Heart left ventricle (tissue), 13 donors: ENCODE results near the gene ANKRD63.

Source experiments
- CTCF ChIP-seq, 12 donors: fragments of 200-600 bp; sonication (generic) in 4 of 12; IDR thresholded peaks; one replicate each; pipeline versions ENCODE4 v1.5.0 to v1.8.0; 2018 to 2022; ENCODE audit warnings: antibody characterized with exemption in 12 of 12, mild to moderate bottlenecking in 5 of 12
- POLR2A ChIP-seq, 2 donors: fragments of 450-650 bp; IDR thresholded peaks; one replicate each; pipeline ENCODE4 v1.6.1; 2017; ENCODE audit warnings: antibody characterized with exemption in 2 of 2, mild to moderate bottlenecking in 2 of 2, moderate library complexity in 2 of 2
- donor health status: ischemic (EF 13 %, LVEDD 7.1; RV severe dilation, severe dysfunction).
- donor health status: DM: no; HTN: yes; CAD: no.
- donor health status: DM: no; HTN: no; CAD: no.
- donor health status: ischemic (EF 25% LVEDD 6.9; RV normal size, moderate dysfunction).
- donor health status: ischemic (EF 25% LVEDD 5.7; RV mildly dilated, moderate dysfunction).
- donor health status: ischemic (EF 35%, LVEDD 5.7; RV mildly dilated, moderate dysfunction).
- donor health status: nonischemic (EF 11% LVEDD 7.7; RV severe dilation, severe dysfunction).
- donor health status: DM: yes; HTN: yes; CAD: no.
- donor health status: PGD.
- donor health status: ischemic (EF 29% LVEDD 5.4; RV normal size, mild dysfunction).
- donor health status: nonischemic (EF 23%, LVEDD 6.1; RV moderate dilation, normal function).

DNA sequence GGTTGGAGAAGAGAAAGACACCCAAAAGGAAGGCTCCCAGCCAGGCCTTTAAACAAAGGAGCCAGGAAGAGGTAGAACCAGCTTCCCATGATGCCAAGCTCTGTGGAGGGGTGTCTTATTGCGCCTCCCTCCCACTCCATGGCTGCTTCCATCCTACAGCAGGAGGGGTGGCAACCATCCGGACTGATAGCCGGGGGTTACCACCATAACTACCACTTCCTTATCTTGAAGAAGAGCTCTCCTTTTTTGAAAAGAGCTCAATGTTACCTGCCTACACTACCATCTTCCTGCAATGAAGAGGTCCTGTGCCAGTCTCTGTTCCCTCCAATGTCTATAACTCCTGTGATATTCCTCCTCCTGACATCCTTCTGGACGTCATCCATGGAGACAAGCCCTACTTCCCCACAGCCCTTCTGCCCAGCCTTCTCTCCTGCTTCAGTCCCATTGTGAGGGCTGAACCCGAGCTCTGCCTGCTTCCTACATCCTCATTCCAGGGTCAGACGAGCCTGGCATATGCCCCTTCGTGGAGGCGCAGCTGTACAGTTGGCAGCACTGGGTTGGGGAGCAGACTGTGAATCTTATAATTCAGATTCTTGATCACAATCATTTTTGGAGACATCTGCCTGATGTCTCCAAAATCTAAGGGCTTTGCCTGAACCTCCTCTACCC, 49.4 kb upstream of the ANKRD63 start:
- TF ChIP-seq CTCF (IDR thresholded peaks at IDR 0.05) (no peak), POLR2A (IDR thresholded peaks at IDR 0.05) (no peak)
